GM19099 (cell line): ENCODE measurements around the gene TTK.

ENCODE experiments used
- POLR2A ChIP-seq: IDR thresholded peaks from 3 replicates; pipeline ENCODE4 v1.6.1; 2011; ENCODE audit warnings: low read depth; ENCODE audit not compliant: insufficient read length; ENCODE audit errors: extremely low read depth

Gene TTK

DNA sequence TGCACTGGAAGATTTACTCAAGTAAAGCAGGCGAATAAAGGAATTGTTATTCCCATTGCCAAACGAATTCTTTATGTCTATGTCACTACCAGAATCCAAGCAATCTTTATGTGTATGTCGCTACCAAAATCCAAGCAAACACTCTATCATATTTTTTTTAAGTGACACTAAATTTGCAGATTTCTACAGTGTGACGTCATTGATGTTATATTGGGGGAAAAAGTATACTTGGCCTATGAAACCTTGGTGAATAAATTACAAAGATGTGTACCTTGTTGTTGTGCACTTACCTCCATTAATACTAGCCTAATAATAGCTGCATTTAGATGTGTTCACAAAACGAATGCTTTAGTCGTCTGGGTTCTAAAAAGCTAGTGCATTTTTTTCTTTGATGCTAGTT, 957 bp downstream of the TTK start:
- no peak for TF ChIP-seq POLR2A

DNA sequence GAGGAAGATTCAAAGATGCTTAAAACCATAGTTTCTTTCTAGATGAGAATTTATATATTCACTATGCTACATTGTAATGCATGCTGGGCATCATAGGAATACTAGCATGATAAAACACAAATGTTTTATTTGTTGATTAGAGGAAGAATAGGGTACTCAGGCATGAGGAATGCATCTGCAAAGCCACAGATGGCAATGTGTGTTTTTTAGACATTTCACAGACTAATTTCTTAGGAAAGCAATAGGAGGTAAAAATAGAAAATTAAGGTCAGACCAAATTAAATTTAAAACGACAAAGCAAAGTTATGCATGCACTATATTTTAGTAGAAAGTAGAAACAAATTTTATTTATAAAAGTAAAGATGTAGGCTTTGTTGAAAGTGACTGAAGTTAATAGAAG, 2.1 kb downstream of the TTK start:
- TF ChIP-seq POLR2A: no peak

DNA sequence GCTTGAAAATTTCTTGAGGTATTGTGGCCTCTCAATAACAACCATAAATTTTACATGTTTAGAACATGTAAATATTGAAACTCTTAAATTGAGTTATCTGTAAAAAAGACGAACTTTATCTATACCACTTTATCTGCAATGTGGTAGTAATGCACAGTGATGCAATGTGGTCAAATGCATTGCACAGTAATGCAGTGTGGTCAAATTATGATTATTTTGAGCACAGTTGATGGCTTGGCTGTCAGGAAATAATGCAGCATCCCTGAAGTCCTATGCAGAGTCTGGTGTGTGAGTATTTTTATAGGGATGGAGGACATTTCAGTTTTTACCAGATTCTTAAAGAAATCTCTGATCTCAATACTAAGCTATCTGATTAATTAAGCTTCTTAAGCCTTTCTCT, 5.1 kb downstream of the TTK start:
- no peak for TF ChIP-seq POLR2A

DNA sequence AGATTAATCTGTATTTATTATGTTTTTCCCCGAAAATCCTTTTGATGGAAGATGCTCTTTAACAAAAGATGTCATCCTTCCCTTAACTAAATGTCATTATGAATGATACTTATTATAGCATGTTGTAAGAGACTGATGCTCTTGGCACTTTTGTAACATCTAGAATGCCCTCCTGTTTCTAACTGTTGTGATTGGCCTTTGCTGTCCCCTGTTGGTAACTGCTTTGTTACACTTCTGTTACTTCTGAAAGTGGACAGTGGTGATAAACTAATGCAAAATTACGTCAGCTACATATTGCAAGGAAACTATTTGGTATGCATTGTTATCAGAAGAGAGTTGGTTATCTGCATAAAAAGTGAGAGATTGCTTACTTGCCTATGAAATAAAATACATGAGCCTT, 5.8 kb downstream of the TTK start:
- TF ChIP-seq POLR2A: no peak

DNA sequence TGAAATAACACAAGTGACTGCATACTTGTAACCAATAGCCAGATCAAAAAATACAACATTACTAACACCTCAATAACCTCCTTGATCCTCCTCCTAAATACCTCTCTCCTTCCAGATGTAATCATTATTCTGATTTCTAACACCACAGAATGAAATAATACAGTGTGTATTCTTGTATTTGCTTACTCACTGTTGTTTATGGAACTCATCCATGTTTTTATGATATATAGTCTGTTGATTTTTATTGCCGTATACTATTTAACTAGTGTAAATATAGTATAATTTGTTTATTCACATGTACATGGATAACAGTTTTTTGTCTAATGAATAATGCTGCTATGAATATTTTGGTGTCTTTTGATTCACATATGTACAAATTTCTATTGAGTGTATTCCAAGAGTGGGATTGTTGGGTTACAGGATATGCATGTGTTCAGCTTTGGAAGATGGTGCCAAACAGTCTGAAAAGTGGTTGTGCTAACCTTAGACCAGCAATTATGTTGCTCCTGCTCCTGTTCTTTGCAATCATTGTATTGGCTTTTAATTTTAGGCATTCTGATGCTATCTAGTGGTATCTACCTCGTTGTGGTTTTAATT, 11.5 kb downstream of the TTK start:
- TF ChIP-seq POLR2A: no peak

DNA sequence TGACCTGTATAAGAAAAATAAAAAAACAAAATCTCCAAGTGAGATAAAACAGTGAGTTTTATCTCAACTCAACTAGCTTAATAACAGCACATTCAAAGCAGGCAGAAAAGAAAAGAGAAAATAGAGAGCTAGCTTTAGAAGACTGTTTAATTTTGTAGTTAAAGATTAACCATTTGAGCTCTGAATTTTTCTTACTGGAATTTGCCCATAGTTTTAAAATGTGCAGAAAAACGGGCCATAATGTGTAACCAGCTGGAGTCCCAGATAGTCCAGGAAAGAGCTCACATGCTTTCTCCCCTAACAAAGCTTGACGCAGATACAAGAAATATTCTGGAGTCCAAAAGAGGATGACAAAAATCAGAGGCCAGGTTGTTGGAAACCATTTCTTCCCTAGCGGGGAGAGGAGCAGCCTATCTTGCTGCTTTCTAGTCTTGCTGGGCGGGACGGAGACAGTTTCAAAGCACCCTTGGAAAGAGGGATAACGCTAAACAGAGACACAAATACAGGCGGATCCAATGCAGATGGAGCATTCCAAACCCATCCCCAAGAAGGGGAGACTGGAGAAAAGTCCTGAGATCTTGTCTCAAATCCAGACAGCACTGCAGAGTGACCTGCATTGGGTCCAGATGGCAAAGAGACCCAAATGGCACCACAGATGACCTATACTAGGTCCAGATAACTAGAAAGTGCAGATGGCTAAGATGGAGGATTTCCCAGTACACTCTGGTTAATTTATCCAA, 16.1 kb downstream of the TTK start:
- no peak for TF ChIP-seq POLR2A

DNA sequence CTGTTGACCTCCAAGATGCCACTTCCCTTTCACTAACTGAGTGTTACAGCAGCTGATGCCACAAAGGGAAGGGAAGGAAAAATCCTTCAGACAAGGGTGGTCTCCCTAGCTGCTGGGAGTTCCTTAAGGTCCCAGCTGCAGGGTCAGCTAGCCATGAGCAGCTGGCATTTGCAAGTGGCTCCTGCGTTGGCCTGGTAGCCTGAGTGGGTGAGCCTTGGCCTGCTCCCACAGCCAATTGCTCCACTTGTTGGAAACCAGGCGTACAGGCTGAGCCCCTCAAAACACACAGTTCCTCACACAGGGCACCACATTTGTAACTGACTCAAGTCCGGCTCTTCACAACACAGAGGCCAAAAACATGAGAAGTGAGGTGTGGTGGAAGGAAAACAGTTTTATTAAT, 16.7 kb downstream of the TTK start:
- no peak for TF ChIP-seq POLR2A

DNA sequence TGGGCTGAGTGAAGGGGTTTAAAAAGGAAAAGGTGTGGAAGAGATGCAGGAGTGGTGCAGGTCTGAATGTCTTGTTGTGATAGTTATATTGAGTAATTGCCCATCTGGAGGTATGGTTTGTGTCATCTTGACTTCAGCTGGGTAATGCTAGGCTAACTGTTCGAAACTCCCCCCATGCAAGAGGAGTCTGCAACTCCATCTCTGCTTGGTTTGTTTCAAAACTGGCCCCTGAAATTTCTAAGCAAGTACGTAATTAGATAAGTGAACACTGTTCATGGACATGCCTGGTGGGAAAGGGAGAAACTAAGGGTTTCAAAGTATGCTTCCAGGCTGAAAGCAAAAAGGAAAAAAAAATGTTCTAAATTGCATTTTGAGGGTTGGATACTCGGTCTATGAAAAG, 17.1 kb downstream of the TTK start:
- TF ChIP-seq POLR2A: no peak

DNA sequence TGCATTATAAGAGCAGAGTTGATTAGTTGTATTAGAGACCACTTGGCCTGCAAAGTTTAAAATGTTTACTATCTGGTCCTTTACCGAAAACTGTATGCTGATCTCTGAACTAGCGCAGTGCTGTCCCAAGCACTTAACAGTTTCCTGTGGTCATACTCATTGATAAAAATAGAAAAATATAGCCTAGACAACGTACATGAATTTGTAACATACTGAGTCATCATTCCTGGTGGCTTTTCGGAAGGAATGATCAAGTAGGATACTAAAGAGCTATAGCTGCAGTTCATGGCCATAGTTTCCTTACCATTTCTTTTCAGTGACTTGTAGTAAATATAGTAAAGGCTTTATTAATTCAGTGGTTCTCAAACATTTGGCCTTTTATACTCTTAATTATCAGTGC, 18.4 kb downstream of the TTK start:
- no peak for TF ChIP-seq POLR2A

DNA sequence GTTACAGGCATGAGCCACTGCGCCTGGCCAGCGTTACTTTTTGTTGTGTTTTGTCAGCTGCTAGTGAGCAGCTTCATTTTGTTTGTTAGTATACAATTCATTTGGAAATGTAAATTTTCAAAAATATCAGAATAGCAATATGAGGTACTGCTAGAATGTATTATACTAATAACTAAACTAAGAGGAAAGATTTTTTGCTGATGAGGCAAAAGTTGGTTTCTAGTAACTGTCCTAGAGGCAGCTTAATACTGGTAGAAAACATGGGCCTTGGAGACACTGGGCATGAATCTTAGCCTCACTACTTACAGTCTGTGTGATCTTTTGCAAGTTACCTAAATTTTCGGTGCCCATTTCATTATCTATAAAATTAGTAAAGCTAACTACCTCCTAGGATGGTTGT, 24.1 kb downstream of the TTK start:
- no peak for TF ChIP-seq POLR2A

DNA sequence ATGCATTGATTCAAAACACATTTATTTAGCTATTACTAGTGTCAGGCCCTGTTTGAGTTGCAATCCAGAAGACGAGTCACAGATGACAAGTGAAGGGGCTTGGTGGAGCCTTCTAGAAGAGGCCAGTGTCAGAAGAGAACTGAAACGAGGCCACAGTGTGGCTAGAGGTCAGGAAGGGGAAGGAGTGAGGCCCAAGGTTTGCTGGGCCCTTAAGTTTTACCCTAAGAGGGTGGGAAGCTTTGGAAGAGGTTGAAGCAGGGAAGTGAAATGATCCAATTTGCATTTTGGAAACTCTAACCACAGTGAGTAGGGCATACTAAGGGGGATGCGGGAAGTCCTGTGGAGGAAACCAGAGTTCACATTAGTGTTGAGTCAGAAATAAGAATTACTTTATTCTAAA, 25.0 kb downstream of the TTK start:
- TF ChIP-seq POLR2A: no peak

DNA sequence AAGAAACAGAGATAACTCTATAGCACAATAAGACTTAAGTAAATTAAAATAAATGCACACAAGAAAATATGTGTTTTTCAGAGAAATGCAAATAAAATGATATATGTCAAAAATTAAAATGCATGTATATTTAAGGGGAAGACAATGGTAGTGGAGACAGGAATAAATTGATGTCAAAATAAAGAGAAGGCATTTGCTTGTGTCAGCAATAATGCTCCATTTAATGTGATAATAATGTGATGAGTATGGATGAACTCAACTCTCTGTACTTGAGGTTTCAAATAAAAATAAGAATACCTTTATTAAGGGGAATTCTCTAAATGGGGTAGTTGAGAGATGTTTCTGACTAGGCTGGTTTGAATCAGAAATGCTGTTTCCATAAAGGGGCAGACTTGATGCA, 56.3 kb downstream of the TTK start:
- no peak for TF ChIP-seq POLR2A

DNA sequence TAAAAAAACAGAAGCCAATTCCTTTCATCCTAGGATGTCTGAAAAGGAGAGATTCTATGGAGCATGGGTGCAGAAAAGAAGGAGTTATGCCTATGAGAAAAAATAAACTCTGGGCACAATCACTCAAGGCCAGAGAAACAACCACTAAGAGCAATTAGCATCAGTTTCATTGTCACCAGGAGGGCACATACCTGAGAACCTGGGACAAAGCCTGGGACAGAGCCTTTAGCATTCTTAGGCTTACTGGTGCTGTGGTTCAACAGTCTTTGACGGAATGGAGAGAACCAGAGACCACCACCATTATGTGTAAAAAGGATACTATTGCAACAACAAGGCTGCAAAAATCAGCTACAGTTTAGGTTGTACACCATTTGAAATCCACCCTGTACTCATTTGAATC, 72.6 kb downstream of the TTK start:
- TF ChIP-seq POLR2A: no peak

DNA sequence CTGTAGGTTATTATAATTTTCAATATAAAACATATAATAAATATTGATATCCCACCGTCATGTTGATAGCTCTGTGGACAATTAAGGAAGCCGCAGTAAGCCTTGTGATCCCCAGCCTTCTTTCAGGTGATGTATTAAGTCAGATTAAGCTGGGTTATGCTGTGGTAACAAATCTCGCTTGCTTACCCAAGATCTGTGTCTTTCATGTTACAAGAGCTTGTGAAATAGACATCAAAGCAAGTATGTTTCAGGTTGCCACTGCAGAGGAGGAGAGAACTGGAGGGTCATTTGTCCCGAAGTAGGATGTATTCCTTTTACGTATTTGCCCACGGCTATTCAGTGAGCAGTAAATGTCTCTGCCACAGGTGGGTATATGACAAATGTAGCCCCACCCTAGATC, 84.2 kb downstream of the TTK start:
- no peak for TF ChIP-seq POLR2A

DNA sequence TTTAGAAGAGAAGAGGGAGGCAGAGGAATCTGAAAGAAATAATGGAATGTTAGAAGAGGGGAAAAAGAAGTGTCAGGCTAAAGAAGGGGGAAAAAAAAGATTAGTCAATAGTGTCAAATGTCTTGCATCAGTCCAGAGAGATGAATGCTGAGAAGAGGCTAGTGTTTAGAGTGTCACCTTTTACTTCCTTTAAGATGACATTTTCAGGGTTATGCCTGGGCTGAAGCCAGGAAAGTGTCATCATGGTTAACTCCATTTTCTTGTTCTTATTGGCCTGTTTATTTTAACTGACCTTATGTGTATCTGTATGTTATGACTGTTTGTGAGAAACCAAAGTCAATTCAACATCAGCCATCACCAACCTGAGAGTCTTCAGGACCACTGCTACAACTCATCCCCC, 87.1 kb downstream of the TTK start:
- no peak for TF ChIP-seq POLR2A
